NCI-H524 treated with DMSO at 0.1 percent for 48 hours (cell line): Measurements from ENCODE around the gene STATH.
"Not testable (repeated sequence)": the region's sequence is repeated elsewhere in the genome, so short reads cannot be mapped to it uniquely, and the experiment has no call there.

Experiments used
- DNase-seq: peaks from one replicate; lab custom pipeline; 2025; lab: John Stamatoyannopoulos, UW

Gene STATH, protein sequence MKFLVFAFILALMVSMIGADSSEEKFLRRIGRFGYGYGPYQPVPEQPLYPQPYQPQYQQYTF

DNA sequence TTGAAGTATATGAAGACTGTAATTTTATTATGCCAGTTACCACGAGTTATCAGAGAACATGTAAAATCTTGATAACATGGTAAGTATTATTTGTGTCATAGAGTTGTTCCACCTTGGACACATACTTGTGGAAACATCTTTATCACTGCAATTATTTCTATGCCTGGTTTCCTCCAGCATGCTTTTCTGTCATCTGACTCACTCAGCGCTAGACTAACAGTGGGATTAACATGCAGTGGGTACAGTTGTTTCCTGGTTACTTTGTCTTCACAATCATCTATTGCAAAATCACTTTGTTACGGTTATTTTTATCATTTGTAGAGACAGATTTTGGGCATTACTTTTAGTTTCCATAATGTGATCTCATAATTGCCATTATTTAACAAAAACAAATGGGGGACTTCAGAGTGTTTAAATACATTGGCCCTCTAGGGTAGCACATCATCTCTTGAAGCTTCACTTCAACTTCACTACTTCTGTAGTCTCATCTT lies at the start of gene STATH:
Gene STATH (plus strand): TSS at position 441 of the 491 bp plus-strand sequence. CDS start 2,472 bp downstream, outside the sequence.
- no peak for DNase-seq

DNA sequence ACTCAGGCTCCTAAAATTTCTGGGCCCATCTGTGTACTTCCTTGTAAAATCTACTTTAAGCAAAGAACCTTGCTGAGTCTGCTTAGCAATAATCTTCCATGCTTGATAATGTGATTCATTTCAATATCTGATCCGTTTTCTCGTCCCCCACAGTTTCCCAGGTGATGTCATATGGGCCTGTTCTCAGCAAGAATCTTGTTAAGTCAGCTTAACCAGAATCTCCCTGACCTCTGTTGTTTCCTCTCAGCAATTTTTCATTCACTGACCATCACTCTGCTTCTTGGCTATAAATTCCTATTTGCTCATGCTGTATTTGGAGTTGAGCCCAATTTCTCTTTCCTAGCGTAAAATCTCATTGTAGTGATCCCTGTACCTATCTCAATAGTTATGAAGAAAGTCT lies 44.2 kb upstream of the STATH start:
- DNase-seq = no peak

DNA sequence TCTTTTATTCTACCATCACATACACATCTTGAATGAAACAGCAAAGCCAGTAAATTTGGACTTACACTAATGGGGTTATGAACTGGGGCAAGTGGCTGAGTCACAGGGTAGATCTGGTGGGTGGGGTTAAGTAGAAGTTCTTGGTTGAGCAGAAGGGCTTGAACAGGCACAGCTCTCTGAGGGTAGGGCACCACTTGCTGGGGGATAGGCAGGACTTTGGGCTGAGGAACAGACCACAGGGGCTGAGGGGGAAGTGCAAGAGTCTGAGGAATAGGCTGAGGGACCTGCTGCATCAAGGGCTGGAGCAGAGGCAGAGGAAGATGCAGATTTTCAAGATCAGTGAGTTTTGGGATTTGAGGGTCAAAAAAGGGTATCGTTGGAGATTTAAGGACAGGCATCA lies 38.6 kb upstream of the STATH start:
- DNase-seq = no peak

DNA sequence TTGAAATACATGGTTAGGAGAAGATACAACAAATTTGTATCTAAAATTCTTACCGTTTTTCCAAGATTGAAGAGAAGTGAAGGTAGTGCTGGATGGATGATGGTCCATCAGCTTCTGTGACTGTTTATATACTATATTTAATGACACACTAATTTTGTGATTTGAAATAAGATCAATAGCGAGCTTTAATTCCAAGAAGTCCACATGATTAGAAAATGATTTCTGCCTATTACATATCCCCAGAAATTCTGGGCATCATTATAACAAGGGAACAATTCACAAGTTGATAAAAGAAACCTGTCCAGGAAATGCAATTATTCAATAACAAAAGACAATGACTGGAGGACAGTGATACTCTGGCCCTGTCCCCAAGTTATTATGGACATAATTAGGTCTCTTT lies 30.1 kb upstream of the STATH start, which contains the start of gene CSN2:
Gene CSN2 (minus strand): TSS at position 101 of the 400 bp plus-strand sequence. CDS start 4,733 bp downstream, outside the sequence.
- no peak for DNase-seq

DNA sequence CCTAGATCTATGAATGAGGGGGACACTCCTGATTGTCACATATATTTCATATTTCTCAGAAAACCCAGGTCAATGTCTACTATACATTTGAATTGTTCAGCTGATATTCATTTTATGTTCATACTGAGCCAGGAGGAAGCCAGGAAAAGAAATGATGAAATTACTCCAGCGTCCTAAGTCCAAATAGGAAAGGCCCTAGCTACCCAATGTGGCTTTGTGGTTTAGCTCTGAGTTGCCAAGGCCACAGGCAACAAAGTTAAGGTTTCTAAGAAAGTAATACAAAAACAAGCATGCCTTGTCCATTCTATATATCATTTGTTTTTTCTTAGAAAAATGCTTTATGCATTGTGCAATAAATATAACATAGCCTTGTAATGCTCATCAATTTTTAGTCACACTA lies 25.7 kb upstream of the STATH start:
- no peak for DNase-seq

DNA sequence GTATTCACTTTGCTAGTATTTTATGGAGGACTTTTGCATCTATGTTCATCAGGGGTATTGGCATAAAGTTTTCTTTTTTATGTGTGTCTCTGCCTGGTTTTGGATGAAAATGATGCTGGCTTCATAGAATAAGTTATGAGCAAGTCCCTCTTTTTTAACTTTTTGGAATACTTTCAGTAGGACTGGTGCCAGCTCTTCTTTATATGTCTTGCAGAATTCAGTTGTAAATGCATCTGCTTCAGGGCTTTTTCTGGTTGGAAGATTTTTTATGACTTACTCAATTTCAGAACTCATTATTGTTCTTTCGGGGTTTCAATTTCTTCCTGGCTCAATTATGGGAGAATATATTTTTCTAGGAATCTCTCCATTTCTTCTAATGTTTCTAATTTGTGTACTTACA lies 21.1 kb upstream of the STATH start:
- DNase-seq = no peak

DNA sequence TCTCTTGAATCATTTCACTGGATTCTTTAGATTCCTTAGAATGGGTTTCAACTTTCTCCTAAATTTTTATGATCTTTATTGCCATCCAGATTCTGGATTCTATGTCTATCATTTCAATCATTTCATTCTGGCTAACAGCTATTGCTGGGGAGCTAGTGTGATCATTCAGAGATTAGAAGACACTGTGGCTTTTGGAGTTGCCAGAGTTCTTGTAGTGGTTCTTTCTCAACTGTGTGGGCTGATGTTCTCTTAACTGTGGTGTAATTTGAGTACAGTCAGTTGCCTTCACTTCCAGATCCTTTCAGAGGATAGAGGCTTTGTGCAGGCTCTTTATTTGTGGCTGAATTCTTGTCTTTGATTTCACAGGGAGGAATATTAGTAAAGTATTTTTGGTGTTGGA lies 18.2 kb upstream of the STATH start:
- DNase-seq = no peak

DNA sequence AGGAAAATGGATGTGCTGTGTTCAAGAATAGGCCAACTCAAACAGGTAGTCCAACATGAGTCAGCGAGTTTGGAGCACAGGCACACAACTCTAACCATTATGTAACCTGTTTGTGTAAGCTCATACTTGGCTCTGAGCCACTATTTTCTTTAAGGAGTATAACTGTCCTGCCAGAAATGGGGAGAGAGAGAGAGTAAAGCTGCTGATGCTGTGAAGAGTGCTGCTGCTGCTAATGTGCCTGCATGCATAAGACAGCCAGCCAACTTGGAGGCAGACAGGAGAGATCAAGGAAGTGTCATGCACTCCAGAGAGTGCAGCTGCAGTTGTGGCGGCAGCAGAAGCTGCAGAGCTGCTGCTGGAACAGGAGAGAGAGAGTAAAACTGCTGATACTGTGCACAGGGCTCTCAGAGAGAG lies 11.7 kb upstream of the STATH start:
- DNase-seq = no peak

DNA sequence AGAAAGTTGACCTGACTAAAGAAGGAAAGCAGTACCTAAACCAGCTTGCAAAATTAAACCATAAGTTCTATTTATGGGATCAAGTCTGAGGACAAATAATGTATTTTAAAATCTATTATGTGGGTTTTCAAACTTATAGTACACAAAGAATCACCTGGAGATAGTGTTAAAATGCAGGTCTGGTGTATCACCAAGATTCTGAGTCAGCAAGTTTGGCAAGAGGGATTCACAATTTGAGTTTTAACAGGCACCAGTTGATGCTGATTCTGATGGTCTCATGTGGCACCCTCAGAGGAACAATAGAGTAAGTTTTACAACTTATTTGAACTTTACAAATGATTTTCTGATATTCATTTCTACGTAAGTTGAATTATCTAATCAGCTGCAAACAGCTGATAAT lies 9.1 kb upstream of the STATH start:
- no peak for DNase-seq

DNA sequence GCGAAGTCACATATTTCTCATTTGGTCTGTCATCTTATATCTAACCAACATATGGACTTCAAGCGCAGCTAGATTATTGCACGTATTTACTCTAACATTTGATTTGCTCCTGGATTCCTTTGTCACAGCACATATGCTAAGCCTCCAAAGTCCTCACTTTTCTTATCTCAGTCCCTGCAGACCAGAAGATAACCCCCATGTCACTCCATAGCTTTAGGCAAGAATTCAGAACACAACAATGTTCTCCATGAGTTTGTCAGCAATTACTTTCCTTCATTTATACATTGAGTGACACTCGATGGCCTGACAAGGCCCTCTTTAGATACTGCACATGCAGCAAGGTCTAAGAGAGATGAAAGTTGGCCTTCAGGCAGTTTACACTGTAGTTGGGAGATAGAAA lies 4.8 kb upstream of the STATH start:
- no peak for DNase-seq

DNA sequence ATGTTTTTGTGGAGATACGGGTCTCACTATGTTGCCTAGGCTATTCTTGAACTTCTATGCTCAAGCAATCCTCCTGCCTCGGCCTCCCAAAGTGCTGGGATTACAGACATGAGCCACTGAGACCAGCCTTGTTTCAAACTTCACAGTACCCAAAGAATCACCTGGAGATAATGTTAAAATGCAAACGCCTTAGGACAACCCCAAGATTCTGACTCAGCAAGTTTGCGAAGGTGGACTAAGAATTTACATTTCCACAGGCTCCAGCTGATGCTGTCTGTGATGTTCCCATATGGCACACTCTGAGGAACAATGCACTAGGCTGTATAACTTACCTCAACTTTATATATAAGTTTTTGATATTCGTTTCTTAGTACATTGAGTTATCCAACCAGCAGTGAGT lies 984 bp upstream of the STATH start:
- no peak for DNase-seq

DNA sequence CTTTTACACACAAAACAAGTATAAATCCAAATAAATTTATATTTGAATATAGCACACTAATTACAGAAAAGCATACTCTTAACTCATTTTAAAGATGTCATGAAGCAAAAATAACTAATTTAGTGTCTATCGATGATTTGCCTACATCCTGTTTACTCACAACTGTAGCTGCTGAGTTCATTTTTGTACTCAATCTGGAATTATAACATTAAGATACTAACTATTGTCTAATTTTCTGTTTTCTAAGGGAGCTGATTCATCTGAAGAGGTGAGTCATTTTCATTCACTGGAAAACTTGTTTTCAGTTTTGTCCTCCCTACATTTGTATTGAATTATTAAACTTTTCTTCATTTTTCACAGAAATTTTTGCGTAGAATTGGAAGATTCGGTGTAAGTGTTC lies 3.7 kb downstream of the STATH start:
- no peak for DNase-seq

DNA sequence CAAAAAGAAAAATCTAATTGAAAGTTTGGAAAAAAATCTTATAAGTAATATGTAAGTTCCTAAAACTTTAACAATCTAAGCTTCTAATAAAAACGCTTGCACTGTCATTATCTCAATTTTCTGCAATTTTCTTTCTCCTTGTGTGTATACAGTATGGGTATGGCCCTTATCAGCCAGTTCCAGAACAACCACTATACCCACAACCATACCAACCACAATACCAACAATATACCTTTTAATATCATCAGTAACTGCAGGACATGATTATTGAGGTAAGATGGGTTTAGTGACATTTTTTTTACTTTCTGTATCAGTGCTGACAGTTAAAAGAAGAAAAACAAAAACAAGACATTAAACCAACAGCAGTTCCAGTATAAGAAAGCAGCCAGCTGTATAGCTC lies 4.9 kb downstream of the STATH start:
- DNase-seq = no peak

DNA sequence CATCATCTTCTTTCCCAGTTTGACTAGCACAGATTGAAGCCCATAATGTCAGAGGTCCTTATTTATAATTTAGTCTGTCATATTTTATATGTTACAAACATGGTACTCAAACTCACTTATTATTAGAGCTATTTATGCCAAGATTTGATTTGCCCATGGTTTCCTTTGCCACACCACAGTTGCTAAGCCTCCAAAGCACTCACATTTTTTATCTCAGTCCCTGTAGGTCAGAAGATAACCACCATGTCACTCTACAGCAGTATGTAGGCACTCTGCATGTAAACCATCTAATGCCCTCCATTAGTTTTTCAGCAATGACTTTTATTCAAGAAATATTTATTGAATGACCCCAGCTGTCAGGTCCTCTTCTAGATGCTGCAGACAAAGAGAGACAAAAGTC lies 6.7 kb downstream of the STATH start:
- DNase-seq = no peak

DNA sequence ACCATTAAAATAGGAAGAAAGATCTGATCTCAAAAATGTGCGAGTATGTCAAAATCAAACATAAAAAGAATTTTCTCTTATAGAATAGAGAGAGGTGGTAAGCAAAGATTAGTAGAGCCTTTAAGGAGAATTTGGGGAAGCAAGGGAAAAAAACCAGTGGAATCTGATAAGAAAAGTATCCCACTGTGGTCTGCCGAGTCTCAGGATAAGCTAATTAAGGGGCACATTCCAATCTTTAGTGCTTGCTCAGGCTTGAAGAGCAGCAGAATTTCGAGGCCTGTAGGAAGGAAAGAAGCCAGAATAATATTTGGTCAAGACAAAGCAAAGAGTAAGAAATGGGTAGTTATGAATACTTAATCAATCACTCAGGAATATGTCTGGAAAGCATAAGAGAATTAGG lies 13.0 kb downstream of the STATH start:
- no peak for DNase-seq

DNA sequence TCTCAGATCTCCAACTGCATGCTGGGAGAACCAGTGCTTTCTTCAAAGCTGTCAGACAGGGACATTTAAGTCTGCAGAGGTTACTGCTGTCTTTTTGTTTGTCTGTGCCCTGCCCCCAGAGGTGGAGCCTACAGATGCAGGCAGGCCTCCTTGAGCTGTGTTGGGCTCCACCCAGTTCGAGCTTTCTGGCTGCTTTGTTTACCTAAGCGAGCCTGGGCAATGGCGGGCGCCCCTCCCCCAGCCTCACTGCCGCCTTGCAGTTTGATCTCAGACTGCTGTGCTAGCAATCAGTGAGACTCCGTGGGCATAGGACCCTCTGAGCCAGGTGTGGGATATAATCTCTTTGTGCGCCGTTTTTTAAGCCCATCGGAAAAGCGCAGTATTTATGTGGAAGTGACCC lies 23.2 kb downstream of the STATH start:
- not testable (repeated sequence) for DNase-seq

DNA sequence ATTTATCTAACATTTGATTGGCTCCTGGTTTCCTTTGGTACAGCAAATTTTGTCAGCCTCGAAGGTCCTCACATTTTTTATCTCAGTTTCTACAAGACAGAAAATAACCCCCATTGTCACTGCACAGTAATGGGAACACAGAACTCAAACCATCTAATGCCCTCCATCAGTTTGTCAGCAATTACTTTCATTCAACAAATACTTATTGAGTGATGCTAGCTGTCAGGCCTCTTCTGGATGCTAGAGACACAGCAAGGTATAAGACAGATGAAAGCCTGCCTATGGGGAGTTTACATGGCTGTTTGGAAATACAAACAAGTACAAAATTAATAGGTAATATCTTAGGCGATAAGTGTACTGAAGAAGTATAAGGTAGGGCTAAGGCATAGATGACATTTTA lies 27.5 kb downstream of the STATH start:
- DNase-seq = no peak

DNA sequence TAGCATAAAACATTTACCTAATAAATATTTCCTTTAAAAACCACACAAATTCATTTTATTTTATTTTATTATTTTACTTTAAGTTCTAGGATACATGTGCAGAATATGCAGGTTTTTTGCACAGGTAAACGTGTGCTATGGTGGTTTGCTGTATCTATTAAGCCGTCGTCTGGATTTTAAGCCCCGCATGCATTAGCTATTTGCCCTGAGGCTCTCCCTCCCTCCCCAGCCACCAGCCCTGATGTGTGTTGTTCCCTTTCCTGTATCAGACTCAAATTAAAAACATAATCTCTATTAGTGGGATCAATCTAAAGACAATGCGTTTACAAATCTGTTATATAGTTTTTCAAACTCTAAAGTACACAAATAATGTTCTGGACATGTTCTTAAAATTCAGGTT lies 31.2 kb downstream of the STATH start:
- no peak for DNase-seq

DNA sequence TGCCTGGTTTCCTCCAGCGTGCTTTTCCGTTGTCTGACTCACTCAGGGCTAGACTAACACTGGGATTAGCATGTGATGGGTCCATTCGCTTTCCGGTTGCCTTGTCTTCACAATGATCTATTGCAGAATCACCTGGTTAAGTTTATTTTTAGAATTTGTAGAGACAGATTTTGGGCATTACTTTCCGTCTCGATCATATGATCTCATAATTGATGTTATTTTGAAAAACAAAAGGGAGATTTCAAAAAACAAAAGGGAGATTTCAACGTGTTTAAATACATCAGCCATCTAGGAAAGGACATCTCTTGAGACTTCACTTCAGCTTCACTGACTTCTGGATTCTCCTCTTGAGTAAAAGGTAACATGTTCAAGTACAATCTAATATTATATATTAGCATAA lies 32.4 kb downstream of the STATH start, which contains the start of gene HTN3:
Gene HTN3 (plus strand): TSS at position 301 of the 400 bp plus-strand sequence. CDS start 2,282 bp downstream, outside the sequence.
- not testable (repeated sequence) for DNase-seq

DNA sequence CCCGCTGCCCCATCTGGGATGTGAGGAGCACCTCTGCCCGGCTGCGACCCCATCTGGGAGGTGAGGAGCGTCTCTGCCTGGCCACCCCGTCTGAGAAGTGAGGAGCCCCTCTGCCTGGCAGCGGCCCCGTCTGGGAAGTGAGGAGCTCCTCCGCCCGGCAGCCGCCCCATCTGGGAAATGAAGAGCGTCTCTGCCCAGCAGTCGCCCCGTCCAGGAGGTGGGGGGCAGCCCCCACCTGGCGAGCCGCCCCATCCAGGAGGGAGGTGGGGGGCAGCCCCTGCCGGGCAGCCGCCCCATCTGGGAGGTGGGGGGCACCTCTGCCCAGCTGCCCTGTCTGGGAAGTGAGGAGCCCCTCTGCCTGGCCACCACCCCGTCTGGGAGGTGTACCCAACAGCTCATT lies 41.8 kb downstream of the STATH start:
- not testable (repeated sequence) for DNase-seq

DNA sequence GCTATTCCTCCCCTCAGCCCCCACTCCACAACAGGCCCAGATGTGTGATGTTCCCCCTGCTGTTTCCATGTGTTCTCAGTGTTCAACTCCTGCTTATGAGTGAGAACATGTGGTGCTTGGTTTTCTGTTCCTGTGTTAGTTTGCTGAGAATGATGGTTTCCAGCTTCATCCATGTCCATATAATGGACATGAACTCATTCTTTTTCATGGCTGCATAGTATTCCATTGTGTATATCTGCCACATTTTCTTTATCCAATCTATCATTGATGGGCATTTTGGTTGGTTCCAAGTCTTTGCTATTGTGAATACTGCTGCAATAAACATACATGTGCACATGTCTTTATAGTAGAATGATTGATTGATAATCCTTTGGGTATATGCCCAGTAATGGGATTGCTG lies 44.2 kb downstream of the STATH start:
- DNase-seq = not testable (repeated sequence)

DNA sequence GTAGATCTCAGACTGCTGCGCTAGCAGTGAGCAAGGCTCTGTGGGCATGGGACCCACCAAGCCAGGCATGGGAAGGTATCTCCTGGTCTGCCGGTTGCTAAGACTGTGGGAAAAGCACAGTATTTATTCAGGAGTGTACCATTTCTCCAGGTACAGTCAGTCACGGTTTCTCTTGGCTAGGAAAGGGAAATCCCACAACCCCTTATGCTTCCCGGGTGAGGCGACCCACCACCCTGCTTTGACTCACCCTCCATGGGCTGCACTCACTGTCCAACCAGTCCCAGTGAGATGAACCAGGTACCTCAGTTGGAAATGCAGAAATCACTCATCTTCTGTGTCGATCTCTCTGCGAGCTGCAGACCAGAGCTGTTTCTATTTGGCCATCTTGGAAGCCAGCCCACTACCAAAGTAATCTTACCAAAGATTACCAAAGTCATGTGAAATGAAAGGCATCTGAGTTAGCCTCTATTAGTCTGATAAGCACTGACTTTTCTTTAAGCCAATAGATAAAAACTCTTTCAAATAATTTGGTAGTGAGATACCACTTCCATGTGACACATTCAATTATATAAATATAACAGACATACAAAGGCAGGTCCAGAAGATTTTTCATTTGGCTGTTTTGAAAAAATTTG lies 46.0 kb downstream of the STATH start:
- no peak for DNase-seq

DNA sequence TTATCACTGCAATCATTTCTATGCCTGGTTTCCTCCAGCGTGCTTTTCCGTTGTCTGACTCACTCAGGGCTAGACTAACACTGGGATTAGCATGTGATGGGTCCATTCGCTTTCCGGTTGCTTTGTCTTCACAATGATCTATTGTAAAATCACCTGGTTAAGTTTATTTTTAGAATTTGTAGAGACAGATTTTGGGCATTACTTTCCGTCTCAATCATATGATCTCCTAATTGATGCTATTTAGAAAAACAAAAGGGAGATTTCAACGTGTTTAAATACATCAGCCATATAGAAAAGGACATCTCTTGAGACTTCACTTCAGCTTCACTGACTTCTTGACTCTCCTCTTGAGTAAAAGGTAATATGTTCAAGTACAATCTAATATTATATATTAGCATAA lies 54.4 kb downstream of the STATH start, which contains the start of gene HTN1:
Gene HTN1 (plus strand): TSS at position 301 of the 400 bp plus-strand sequence. CDS start 2,639 bp downstream, outside the sequence.
- DNase-seq = not testable (repeated sequence)
